ENCODE results near the gene MCHR1.
A peak's percentile ranks its signal among the peaks of the same experiment; 100 is the strongest.
"Not testable (repeated sequence)": the region's sequence is repeated elsewhere in the genome, so short reads cannot be mapped to it uniquely, and the experiment has no call there.

The MCHR1 gene

GRCh38 chr22:40691532-40691931 is 12.2 kb downstream of the MCHR1 start:
- no peak for DNase-seq

- DNase-seq = no peak
Observed at GRCh38 chr22:40694411-40694810, 15.1 kb downstream of the MCHR1 start.

- no peak for DNase-seq
Observed at GRCh38 chr22:40701274-40701673, 22.0 kb downstream of the MCHR1 start.

- no peak for DNase-seq
Observed at GRCh38 chr22:40703174-40703573, 23.9 kb downstream of the MCHR1 start.

GRCh38 chr22:40703736-40704135 is 24.5 kb downstream of the MCHR1 start:
- DNase-seq = no peak

GRCh38 chr22:40705918-40706682 is 26.8 kb downstream of the MCHR1 start:
- no peak for DNase-seq

- no peak for DNase-seq
Observed at GRCh38 chr22:40707154-40707553, 27.9 kb downstream of the MCHR1 start.

GRCh38 chr22:40708177-40708576 is 28.9 kb downstream of the MCHR1 start:
- DNase-seq = no peak

- DNase-seq = no peak
Observed at GRCh38 chr22:40709752-40710413, 30.6 kb downstream of the MCHR1 start.

GRCh38 chr22:40712311-40712710 is 33.0 kb downstream of the MCHR1 start:
- DNase-seq = no peak

GRCh38 chr22:40714499-40715337 is 35.4 kb downstream of the MCHR1 start:
- no peak for DNase-seq

- no peak for DNase-seq
Observed at GRCh38 chr22:40716116-40716515, 36.8 kb downstream of the MCHR1 start.

GRCh38 chr22:40717657-40718056 is 38.4 kb downstream of the MCHR1 start:
- not testable (repeated sequence) for DNase-seq

GRCh38 chr22:40718250-40719204 is 39.2 kb downstream of the MCHR1 start:
- no peak for DNase-seq

GRCh38 chr22:40719599-40719998 is 40.3 kb downstream of the MCHR1 start:
- DNase-seq = no peak

GRCh38 chr22:40720156-40720537 is 40.9 kb downstream of the MCHR1 start:
- not testable (repeated sequence) for DNase-seq

GRCh38 chr22:40720538-40721256 is 41.4 kb downstream of the MCHR1 start:
- DNase-seq = no peak

GRCh38 chr22:40721266-40721665 is 42.0 kb downstream of the MCHR1 start:
- peak in 1 of 5 experiments; percentile 13 for DNase-seq

GRCh38 chr22:40723396-40723933 is 44.2 kb downstream of the MCHR1 start:
- DNase-seq = no peak

GRCh38 chr22:40726514-40726913 is 47.2 kb downstream of the MCHR1 start:
- DNase-seq = peak in 2 of 5 experiments; percentile 10 to 86
